ENCODE results near the gene HSD11B2. TPM values are rescaled to one million over a fixed set of nuclear protein-coding genes. Genes with fewer than 3 reads are reported as not detected.

HSD11B2 gene
- total RNA-seq, 1 experiment from 2014 or later: 10.2 TPM

DNA sequence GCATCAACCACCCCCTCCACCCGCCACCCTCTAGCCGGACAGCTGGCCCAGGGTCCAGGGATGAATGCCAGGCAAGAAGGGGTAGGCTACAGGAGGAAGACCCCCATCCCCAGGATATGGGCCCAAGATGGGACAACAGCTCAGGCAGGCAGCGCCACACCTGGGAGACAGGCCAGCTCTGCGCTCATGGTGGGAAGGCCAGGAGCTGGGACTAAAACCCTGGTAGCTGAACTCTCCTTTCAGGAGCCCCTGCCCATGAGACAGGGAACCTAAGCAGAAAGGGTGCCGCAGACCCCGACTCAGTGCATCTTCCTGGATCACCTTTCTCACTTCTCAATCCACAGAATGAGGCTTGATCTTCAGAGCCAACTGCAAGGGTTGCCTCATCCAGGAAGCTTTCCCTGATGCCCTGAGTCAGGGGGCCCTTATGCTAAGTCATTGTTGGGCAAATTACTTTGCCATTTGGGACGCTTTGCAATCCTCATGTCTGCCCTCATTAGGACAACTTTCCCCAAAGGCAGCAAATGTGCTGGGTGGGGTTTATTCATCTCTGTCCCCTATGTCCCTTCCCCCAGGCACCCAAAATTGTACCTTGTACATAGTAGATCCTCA lies 23.6 kb upstream of the HSD11B2 start:
- TF ChIP-seq, protein P1, sequence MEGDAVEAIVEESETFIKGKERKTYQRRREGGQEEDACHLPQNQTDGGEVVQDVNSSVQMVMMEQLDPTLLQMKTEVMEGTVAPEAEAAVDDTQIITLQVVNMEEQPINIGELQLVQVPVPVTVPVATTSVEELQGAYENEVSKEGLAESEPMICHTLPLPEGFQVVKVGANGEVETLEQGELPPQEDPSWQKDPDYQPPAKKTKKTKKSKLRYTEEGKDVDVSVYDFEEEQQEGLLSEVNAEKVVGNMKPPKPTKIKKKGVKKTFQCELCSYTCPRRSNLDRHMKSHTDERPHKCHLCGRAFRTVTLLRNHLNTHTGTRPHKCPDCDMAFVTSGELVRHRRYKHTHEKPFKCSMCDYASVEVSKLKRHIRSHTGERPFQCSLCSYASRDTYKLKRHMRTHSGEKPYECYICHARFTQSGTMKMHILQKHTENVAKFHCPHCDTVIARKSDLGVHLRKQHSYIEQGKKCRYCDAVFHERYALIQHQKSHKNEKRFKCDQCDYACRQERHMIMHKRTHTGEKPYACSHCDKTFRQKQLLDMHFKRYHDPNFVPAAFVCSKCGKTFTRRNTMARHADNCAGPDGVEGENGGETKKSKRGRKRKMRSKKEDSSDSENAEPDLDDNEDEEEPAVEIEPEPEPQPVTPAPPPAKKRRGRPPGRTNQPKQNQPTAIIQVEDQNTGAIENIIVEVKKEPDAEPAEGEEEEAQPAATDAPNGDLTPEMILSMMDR (IDR thresholded peaks at IDR 0.05; ENCODE audit: unreplicated experiment): no peak
- no peak overlapping the region for H3K27ac Mint-ChIP-seq (ENCODE audit: unreplicated experiment)
- CTCF ChIA-PET: interaction anchor here (0.6 to 1.0 kb wide), 2 partner anchors 14 to 530 kb away, joined by 3 to 5 read pairs; partner anchors contain the start of gene TPPP3
- H3K27me3 Mint-ChIP-seq (ENCODE audit: unreplicated experiment): no peaks in the 10 kb centered on the region
- no TSS peak for BruUV-seq (replicated peaks)
- H3K4me1 Mint-ChIP-seq (ENCODE audit: low read depth, unreplicated experiment): peaks cover 57% of the 10 kb centered on the region
- peaks cover 33% of the 10 kb centered on the region for H3K36me3 Mint-ChIP-seq (ENCODE audit: insufficient read depth, unreplicated experiment)
- H3K4me3 Mint-ChIP-seq (ENCODE audit: low read depth, unreplicated experiment): no peak overlapping the region
- DNase-seq: no peak
- intact Hi-C loops (cut with micrococcal nuclease; ENCODE audit: unreplicated experiment): no loop called here
- no peaks in the 10 kb centered on the region for H3K9me3 Mint-ChIP-seq (ENCODE audit: low read depth, unreplicated experiment)

DNA sequence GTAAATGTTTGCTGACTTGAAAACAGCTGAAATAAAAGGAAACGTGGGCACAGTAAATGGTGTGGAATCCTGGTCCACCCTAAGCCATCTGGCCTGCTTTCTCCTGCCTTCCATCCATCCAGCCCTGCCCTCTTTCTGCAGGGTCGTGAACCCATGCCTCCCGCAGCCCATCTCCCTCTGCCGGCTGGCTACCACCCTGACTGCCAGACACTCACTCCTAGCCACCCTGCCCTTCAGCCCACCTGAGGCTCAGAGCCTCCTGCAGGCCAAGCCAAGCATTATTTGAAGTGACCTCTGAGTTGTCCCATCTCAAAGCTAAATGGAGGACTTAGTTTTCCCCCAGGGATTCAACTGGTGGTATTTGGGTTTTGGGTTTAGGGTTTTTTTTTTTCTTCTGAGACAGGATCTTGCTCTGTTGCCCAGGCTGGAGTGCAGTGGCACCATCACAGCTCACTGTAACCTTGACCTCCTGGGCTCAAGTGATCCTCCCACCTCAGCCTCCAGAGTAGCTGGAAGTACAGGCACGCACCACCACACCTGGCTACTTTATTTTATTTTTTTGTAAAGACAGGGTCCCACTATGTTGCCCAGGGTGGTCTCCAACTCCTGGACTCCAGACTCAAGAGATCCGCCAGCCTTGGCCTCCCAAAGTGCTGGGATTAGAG lies 23.0 kb upstream of the HSD11B2 start:
- H3K4me3 Mint-ChIP-seq (ENCODE audit: low read depth, unreplicated experiment): no peak overlapping the region
- no peak for DNase-seq
- H3K27ac Mint-ChIP-seq (ENCODE audit: unreplicated experiment): no peak overlapping the region
- H3K36me3 Mint-ChIP-seq (ENCODE audit: insufficient read depth, unreplicated experiment): peaks cover 30% of the 10 kb centered on the region
- no peaks in the 10 kb centered on the region for H3K27me3 Mint-ChIP-seq (ENCODE audit: unreplicated experiment)
- CTCF ChIA-PET: interaction anchor here (0.6 to 1.0 kb wide), 2 partner anchors 15 to 531 kb away, joined by 3 to 5 read pairs; partner anchors contain the start of gene TPPP3
- peaks cover 53% of the 10 kb centered on the region for H3K4me1 Mint-ChIP-seq (ENCODE audit: low read depth, unreplicated experiment)
- no TSS peak for BruUV-seq (replicated peaks)
- no peaks in the 10 kb centered on the region for H3K9me3 Mint-ChIP-seq (ENCODE audit: low read depth, unreplicated experiment)
- TF ChIP-seq, protein P1 (IDR thresholded peaks at IDR 0.05; ENCODE audit: unreplicated experiment): no peak
- intact Hi-C loops (cut with micrococcal nuclease; ENCODE audit: unreplicated experiment): no loop called here

DNA sequence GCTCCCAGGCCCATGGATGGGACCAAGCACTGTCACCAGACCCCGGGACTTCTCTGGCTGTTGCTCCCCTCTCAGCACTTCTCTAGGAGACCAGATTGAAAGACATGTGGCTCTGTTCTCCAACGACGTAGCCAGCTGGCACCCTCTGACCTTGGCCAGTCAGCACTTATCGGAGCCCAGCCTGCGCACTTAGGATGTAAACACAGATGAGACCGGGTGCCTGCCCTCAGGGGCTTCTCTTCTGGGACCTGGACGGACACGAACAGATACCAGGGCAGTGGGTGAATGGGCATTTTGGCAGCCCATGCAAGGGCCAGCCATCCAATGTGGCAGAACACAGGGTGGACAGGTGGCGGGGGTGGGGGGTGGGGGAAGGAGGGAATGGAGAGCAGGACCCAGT lies 21.3 kb upstream of the HSD11B2 start:
- Mint-ChIP-seq H3K4me1 (ENCODE audit: low read depth, unreplicated experiment) (peaks cover 44% of the 10 kb centered on the region), H3K27ac (ENCODE audit: unreplicated experiment) (no peak overlapping the region), H3K27me3 (ENCODE audit: unreplicated experiment) (no peaks in the 10 kb centered on the region), H3K4me3 (ENCODE audit: low read depth, unreplicated experiment) (no peak overlapping the region), H3K36me3 (ENCODE audit: insufficient read depth, unreplicated experiment) (peaks cover 20% of the 10 kb centered on the region), H3K9me3 (ENCODE audit: low read depth, unreplicated experiment) (no peaks in the 10 kb centered on the region)
- TF ChIP-seq, protein P1 (IDR thresholded peaks at IDR 0.05; ENCODE audit: unreplicated experiment): no peak
- no peak for DNase-seq
- no TSS peak for BruUV-seq (replicated peaks)
- intact Hi-C loops (cut with micrococcal nuclease; ENCODE audit: unreplicated experiment): no loop called here
- CTCF ChIA-PET: no interaction called here

DNA sequence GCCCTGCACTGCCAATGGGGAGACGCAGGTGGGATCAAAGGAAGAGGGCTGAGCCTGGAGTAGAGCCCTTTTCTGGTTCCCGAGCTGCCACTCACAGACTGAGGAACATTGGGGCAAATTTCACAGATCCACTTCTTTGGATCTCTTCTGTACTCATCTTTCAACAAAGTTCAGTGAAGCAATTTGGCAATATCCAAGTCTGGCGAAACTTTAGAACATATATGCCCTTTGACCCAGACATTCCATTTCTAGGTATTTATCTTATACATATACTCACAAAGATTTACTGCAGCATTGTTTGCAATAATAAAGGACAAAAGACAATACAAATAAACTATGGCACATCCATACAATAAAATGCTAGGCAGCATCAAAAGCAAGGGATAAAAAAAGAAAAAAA lies 19.6 kb upstream of the HSD11B2 start:
- H3K4me1 Mint-ChIP-seq (ENCODE audit: low read depth, unreplicated experiment): peaks cover 39% of the 10 kb centered on the region
- BruUV-seq (replicated peaks): no TSS peak
- no peaks in the 10 kb centered on the region for H3K9me3 Mint-ChIP-seq (ENCODE audit: low read depth, unreplicated experiment)
- no peaks in the 10 kb centered on the region for H3K27me3 Mint-ChIP-seq (ENCODE audit: unreplicated experiment)
- no peak overlapping the region for H3K4me3 Mint-ChIP-seq (ENCODE audit: low read depth, unreplicated experiment)
- intact Hi-C loops (cut with micrococcal nuclease; ENCODE audit: unreplicated experiment): no loop called here
- no peak overlapping the region for H3K27ac Mint-ChIP-seq (ENCODE audit: unreplicated experiment)
- TF ChIP-seq, protein P1 (IDR thresholded peaks at IDR 0.05; ENCODE audit: unreplicated experiment): no peak
- CTCF ChIA-PET: interaction anchor here (0.7 kb wide), 1 partner anchor 35 kb away, joined by 3 read pairs; no protein-coding TSS in a partner anchor
- H3K36me3 Mint-ChIP-seq (ENCODE audit: insufficient read depth, unreplicated experiment): peaks cover 16% of the 10 kb centered on the region
- DNase-seq: no peak

Measured in Calu3 (cell line).